OCI-LY7 (cell line): Measurements from ENCODE around the gene WDR64. TPM values are rescaled to one million over a fixed set of nuclear protein-coding genes. Genes with fewer than 3 reads are reported as not detected.
A peak's percentile ranks its signal among the peaks of the same experiment; 100 is the strongest.

ENCODE experiments used
- BruUV-seq: library from RNA; stranded (reverse); fragments of 400-500 nt; replicated peaks from 2 replicates; lab custom pipeline; 2021; lab: Mats Ljungman, UMichigan
- CTCF ChIA-PET: fragments of 300-600 bp; sonication (Branson Sonifier 250); formaldehyde crosslinking; loops from one replicate; lab custom pipeline; 2022; ENCODE audit warnings: antibody characterized with exemption; ENCODE audit not compliant: unreplicated experiment; lab: Charles Lee
- POLR2A ChIA-PET: fragments of 300-600 bp; sonication (Branson Sonifier 250); formaldehyde crosslinking; loops from one replicate; lab custom pipeline; 2022; ENCODE audit warnings: antibody characterized with exemption; lab: Charles Lee
- DNase-seq: peaks from one replicate; pipeline ENCODE4 v3.0.0-alpha.2; 2015; ENCODE audit warnings: low spot score
- H2AFZ ChIP-seq: fragments of 200-600 bp; sonication (generic), shearing (Covaris generic); 2 replicates; pipeline ENCODE4 v1.6.1; 2014; ENCODE audit warnings: mild to moderate bottlenecking, antibody characterized with exemption, low read length, moderate library complexity
- H3K27ac ChIP-seq: fragments of 200-600 bp; sonication (generic); 2 replicates; pipeline ENCODE4 v1.5.1; 2014; ENCODE audit warnings: mixed run types, low read depth, mild to moderate bottlenecking, moderate library complexity, low read length, inconsistent platforms; ENCODE audit not compliant: poor library complexity, severe bottlenecking
- H3K36me3 ChIP-seq: fragments of 200-600 bp; sonication (generic); 2 replicates; pipeline ENCODE4 v1.6.1; 2014; ENCODE audit warnings: mild to moderate bottlenecking, antibody characterized with exemption, low read length, moderate library complexity, mixed read lengths; ENCODE audit not compliant: insufficient read depth
- H3K4me1 ChIP-seq: fragments of 200-600 bp; sonication (generic); 2 replicates; pipeline ENCODE4 v1.5.1; 2014; ENCODE audit warnings: mild to moderate bottlenecking, low read length; ENCODE audit not compliant: insufficient read depth, poor library complexity, severe bottlenecking
- H3K4me2 ChIP-seq: fragments of 200-600 bp; sonication (generic); 2 replicates; pipeline ENCODE4 v1.6.1; 2014; ENCODE audit warnings: mild to moderate bottlenecking, low read length
- H3K4me3 ChIP-seq: fragments of 200-600 bp; sonication (generic); 2 replicates; pipeline ENCODE4 v1.5.1; 2014; ENCODE audit warnings: mild to moderate bottlenecking, low read depth, low read length; ENCODE audit not compliant: poor library complexity, severe bottlenecking
- H3K79me2 ChIP-seq: fragments of 200-600 bp; sonication (generic); 2 replicates; pipeline ENCODE4 v1.6.1; 2016; ENCODE audit warnings: low read depth, mild to moderate bottlenecking, low read length, moderate library complexity, mixed read lengths; ENCODE audit not compliant: insufficient read depth
- H3K9me2 ChIP-seq: fragments of 200-600 bp; sonication (generic); 2 replicates; pipeline ENCODE4 v1.6.1; 2016; ENCODE audit warnings: mild to moderate bottlenecking, low read length, mixed read lengths; ENCODE audit not compliant: insufficient read depth
- H3K9me3 ChIP-seq: fragments of 200-600 bp; sonication (generic); 2 replicates; pipeline ENCODE4 v1.6.1; 2014; ENCODE audit warnings: mild to moderate bottlenecking, mixed run types, low read length, mixed read lengths
- H4K20me1 ChIP-seq: fragments of 200-600 bp; sonication (generic); 2 replicates; pipeline ENCODE4 v1.6.1; 2014; ENCODE audit warnings: mild to moderate bottlenecking, antibody characterized with exemption, low read length, moderate library complexity, mixed read lengths; ENCODE audit not compliant: insufficient read depth
- EZH2phosphoT487 ChIP-seq: fragments of 200-600 bp; sonication (generic); IDR thresholded peaks from 2 replicates; pipeline ENCODE4 v1.6.1; 2018; ENCODE audit warnings: low read depth, borderline replicate concordance, mild to moderate bottlenecking, mixed run types, antibody characterized with exemption, low read length, moderate library complexity, mixed read lengths
- intact Hi-C: fragments of 100-400 bp; cut with micrococcal nuclease; formaldehyde crosslinking; loops from one replicate; pipeline ENCODE4 v1.10.0; 2022; ENCODE audit not compliant: unreplicated experiment
- total RNA-seq, 2 experiments: library from RNA; depleted of rRNA in 1 of 2; stranded (reverse); fragments of >200 nt in 1 of 2; shearing (Covaris generic) in 1 of 2; gene quantifications; 2 replicates each; pipeline ENCODE4 v1.2.3, GENCODE V29; 2014 to 2022
- TF ChIP-seq, protein P1 (sequence below): fragments of 200-600 bp; sonication (generic); conservative IDR thresholded peaks from 2 replicates; pipeline ENCODE4 v1.5.1; 2014; ENCODE audit warnings: mild to moderate bottlenecking, antibody characterized with exemption, low read length, moderate library complexity, mixed read lengths

The WDR64 gene
- total RNA-seq, 2 experiments from 2014 or later, result not detected

GRCh38 chr1:241847796-241848685 is 196.0 kb downstream of the WDR64 start, which contains the start of gene EXO1:
EXO1 (plus strand) TSS chr1:241848204; CDS start chr1:241850426, 2,222 bp downstream.
- peaks cover 15% of the 10 kb centered on the region; the same call in 1 of the 2 replicates for H4K20me1 ChIP-seq
- ChIA-PET POLR2A (interaction anchor here (0.6 to 1.7 kb wide), 10 partner anchors 9 to 322 kb away, joined by 3 to 4 read pairs (median 3); no protein-coding TSS in a partner anchor), CTCF (interaction anchor here (1.1 kb wide), 1 partner anchor 250 kb away, joined by 3 read pairs; no protein-coding TSS in a partner anchor)
- no TSS peak for BruUV-seq
- H2AFZ ChIP-seq, result peak within 1 kb of the TSS; percentile 95
- peaks cover 43% of the 10 kb centered on the region for H3K79me2 ChIP-seq
- peaks cover 44% of the 10 kb centered on the region for H3K36me3 ChIP-seq
- H3K9me2 ChIP-seq, result no peaks in the 10 kb centered on the region
- peak within 1 kb of the TSS; percentile 88 for H3K4me2 ChIP-seq
- no peaks in the 10 kb centered on the region for H3K9me3 ChIP-seq
- intact Hi-C loops, result loop anchor here (1.0 to 5.0 kb wide), 4 partner anchors 207 to 329 kb away; partner anchors contain the start of genes CHML, FH, KMO and OPN3
- peaks cover 26% of the 10 kb centered on the region for H3K4me1 ChIP-seq
- peak within 1 kb of the TSS; percentile 98 for H3K4me3 ChIP-seq
- peak; percentile 94 for DNase-seq
- H3K27ac ChIP-seq, result peak within 1 kb of the TSS; percentile 94
- TF ChIP-seq, protein P1, sequence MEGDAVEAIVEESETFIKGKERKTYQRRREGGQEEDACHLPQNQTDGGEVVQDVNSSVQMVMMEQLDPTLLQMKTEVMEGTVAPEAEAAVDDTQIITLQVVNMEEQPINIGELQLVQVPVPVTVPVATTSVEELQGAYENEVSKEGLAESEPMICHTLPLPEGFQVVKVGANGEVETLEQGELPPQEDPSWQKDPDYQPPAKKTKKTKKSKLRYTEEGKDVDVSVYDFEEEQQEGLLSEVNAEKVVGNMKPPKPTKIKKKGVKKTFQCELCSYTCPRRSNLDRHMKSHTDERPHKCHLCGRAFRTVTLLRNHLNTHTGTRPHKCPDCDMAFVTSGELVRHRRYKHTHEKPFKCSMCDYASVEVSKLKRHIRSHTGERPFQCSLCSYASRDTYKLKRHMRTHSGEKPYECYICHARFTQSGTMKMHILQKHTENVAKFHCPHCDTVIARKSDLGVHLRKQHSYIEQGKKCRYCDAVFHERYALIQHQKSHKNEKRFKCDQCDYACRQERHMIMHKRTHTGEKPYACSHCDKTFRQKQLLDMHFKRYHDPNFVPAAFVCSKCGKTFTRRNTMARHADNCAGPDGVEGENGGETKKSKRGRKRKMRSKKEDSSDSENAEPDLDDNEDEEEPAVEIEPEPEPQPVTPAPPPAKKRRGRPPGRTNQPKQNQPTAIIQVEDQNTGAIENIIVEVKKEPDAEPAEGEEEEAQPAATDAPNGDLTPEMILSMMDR, result peak; percentile 75
- no peak for TF ChIP-seq EZH2phosphoT487

GRCh38 chr1:241848686-241849344 is 196.7 kb downstream of the WDR64 start:
- no peaks in the 10 kb centered on the region for H3K9me3 ChIP-seq
- intact Hi-C loops, result loop anchor here (1.0 to 5.0 kb wide), 4 partner anchors 208 to 330 kb away; partner anchors contain the start of genes CHML, FH, KMO and OPN3
- ChIA-PET CTCF (no interaction called here), POLR2A (interaction anchor here (0.6 to 2.2 kb wide), 5 partner anchors 10 to 340 kb away, joined by 3 to 11 read pairs (median 3); no protein-coding TSS in a partner anchor)
- H3K27ac ChIP-seq, result peak overlapping the region; percentile 94
- peaks cover 51% of the 10 kb centered on the region for H3K36me3 ChIP-seq
- H3K4me3 ChIP-seq, result peak overlapping the region; percentile 98
- H4K20me1 ChIP-seq, result peaks cover 15% of the 10 kb centered on the region; the same call in 1 of the 2 replicates
- peaks cover 43% of the 10 kb centered on the region for H3K79me2 ChIP-seq
- H2AFZ ChIP-seq, result peak overlapping the region; percentile 95; the same call in 1 of the 2 replicates
- DNase-seq, result peak; percentile 41
- peaks cover 26% of the 10 kb centered on the region for H3K4me1 ChIP-seq
- TF ChIP-seq EZH2phosphoT487, result no peak
- TF ChIP-seq, protein P1, result no peak
- H3K9me2 ChIP-seq, result no peaks in the 10 kb centered on the region
- H3K4me2 ChIP-seq, result peak overlapping the region; percentile 88
- BruUV-seq, result TSS peak; percentile 71
